K562 (cell line): ENCODE data around the gene CDH19. TPM values are rescaled to one million over a fixed set of nuclear protein-coding genes. Genes with fewer than 3 reads are reported as not detected.

Experiments
- ATAC-seq: fragments of 200-7000 bp; cut with Tn5 transposase; 3 replicates; pipeline ENCODE4 v1.9.1; 2020; ENCODE audit warnings: moderate library complexity
- BruUV-seq: library from RNA; stranded (reverse); fragments of 400-500 nt; replicated peaks from 2 replicates; lab custom pipeline; 2021; lab: Mats Ljungman, UMichigan
- CTCF ChIA-PET: fragments of 300-600 bp; formaldehyde crosslinking; extraction: SDS; loops from one replicate; lab custom pipeline; 2021; ENCODE audit warnings: low intra/inter-chr PET ratio; lab: Yijun Ruan, JAX
- POLR2A ChIA-PET: fragments of 300-600, 350-650 bp; sonication (Branson Sonifier 250); formaldehyde crosslinking; extraction: SDS; loops from one replicate; lab custom pipeline; 2021; ENCODE audit warnings: antibody characterized with exemption, inconsistent platforms; lab: Yijun Ruan, JAX
- DNase-seq, 4 experiments: peaks; one replicate each; pipeline versions ENCODE4 v3.0.0 to v3.0.0-alpha.2; 2011 to 2018; ENCODE audit warnings: low spot score in 3 of 4, mixed read lengths in 3 of 4; ENCODE audit errors: extremely low read depth in 1 of 4
- FAIRE-seq: peaks from 2 replicates; lab custom pipeline; 2011; peaks lifted over from hg19 to GRCh38; lab: Jason Lieb, UNC
- H2AFZ ChIP-seq: 2 replicates; pipeline ENCODE4 v1.6.0; 2011; ENCODE audit warnings: low read depth, low read length, control low read depth, inconsistent platforms
- H3K27ac ChIP-seq: fragments of 200-600 bp; 3 replicates; pipeline ENCODE4 v1.8.0; 2011; ENCODE audit warnings: low read depth, mild to moderate bottlenecking, control low read depth, inconsistent platforms, low read length, moderate library complexity, mixed read lengths; ENCODE audit errors: extremely low read depth
- H3K27me3 ChIP-seq, 2 experiments: fragments of 300-600 bp in 1 of 2; 2 replicates in 1 of 2; 3 replicates in 1 of 2; pipeline versions ENCODE4 v1.6.0 to v1.8.0; 2011; ENCODE audit warnings: inconsistent platforms in 2 of 2, low read length in 2 of 2, mild to moderate bottlenecking in 1 of 2, mixed read lengths in 1 of 2, moderate library complexity in 1 of 2; ENCODE audit not compliant: control insufficient read depth in 2 of 2, insufficient read depth in 2 of 2
- H3K36me3 ChIP-seq: fragments of 300-600 bp; 3 replicates; pipeline ENCODE4 v1.8.0; 2011; ENCODE audit warnings: mild to moderate bottlenecking, low read length, inconsistent platforms; ENCODE audit not compliant: control insufficient read depth, insufficient read depth
- H3K4me1 ChIP-seq, 2 experiments: fragments of 200-600 bp in 1 of 2; replicated peaks in 1 of 2; 2 replicates in 1 of 2; 3 replicates in 1 of 2; pipeline versions ENCODE4 v1.5.1 to v1.8.0; 2011; ENCODE audit warnings: inconsistent platforms in 2 of 2, low read length in 2 of 2, mild to moderate bottlenecking in 1 of 2, mixed read lengths in 1 of 2, moderate library complexity in 1 of 2; ENCODE audit not compliant: control insufficient read depth in 2 of 2, insufficient read depth in 2 of 2
- H3K4me2 ChIP-seq: 2 replicates; pipeline ENCODE4 v1.6.1; 2011; ENCODE audit warnings: low read length, control low read depth, inconsistent platforms, mixed read lengths; ENCODE audit not compliant: insufficient read depth
- H3K4me3 ChIP-seq: fragments of 200-600 bp; sonication (generic), shearing (Covaris generic); 2 replicates; pipeline ENCODE4 v1.5.1; 2016; ENCODE audit warnings: control low read depth, inconsistent platforms
- H3K79me2 ChIP-seq: fragments of 200-600 bp; 3 replicates; pipeline ENCODE4 v1.8.0; 2011; ENCODE audit warnings: low read length, inconsistent platforms; ENCODE audit not compliant: control insufficient read depth, insufficient read depth
- H3K9ac ChIP-seq, 2 experiments: 2 replicates each; pipeline versions ENCODE4 v1.6.0 to v1.6.1; 2011; ENCODE audit warnings: low read depth in 2 of 2, low read length in 2 of 2, control low read depth in 1 of 2, inconsistent platforms in 1 of 2, mild to moderate bottlenecking in 1 of 2, mixed read lengths in 1 of 2; ENCODE audit not compliant: insufficient read depth in 1 of 2
- H3K9me1 ChIP-seq: one replicate; pipeline ENCODE4 v1.6.0; 2011; ENCODE audit warnings: inconsistent platforms, mild to moderate bottlenecking, low read length, moderate library complexity; ENCODE audit not compliant: control insufficient read depth, insufficient read depth
- H3K9me3 ChIP-seq: replicated peaks from 2 replicates; pipeline ENCODE4 v1.5.1; 2011; ENCODE audit warnings: low read depth, low read length, inconsistent platforms; ENCODE audit not compliant: control insufficient read depth, insufficient read depth
- H4K20me1 ChIP-seq: replicated peaks from 2 replicates; pipeline ENCODE4 v1.6.1; 2011; ENCODE audit warnings: low read length, inconsistent platforms, mixed read lengths; ENCODE audit not compliant: control insufficient read depth, insufficient read depth
- ARID2 ChIP-seq: fragments of 450-650 bp; IDR thresholded peaks from 2 replicates; pipeline ENCODE4 v1.6.1; 2017; ENCODE audit warnings: antibody characterized with exemption, mild to moderate bottlenecking
- CHD2 ChIP-seq: IDR thresholded peaks from 2 replicates; pipeline ENCODE4 v1.6.1; 2011; ENCODE audit warnings: low read depth, low read length
- CTCFL ChIP-seq: IDR thresholded peaks from 2 replicates; pipeline ENCODE4 v1.6.1; 2011; ENCODE audit warnings: borderline replicate concordance, low read depth, mild to moderate bottlenecking, moderate library complexity, low read length; ENCODE audit not compliant: insufficient read depth, poor library complexity, severe bottlenecking
- E2F8 ChIP-seq: fragments of 450-650 bp; IDR thresholded peaks from 2 replicates; pipeline ENCODE4 v1.7.1; 2018; ENCODE audit warnings: mild to moderate bottlenecking, low read depth; ENCODE audit not compliant: partially characterized antibody
- MCM7 ChIP-seq, 2 experiments: fragments of 450-650 bp; IDR thresholded peaks; 2 replicates each; pipeline ENCODE4 v1.6.1; 2016 to 2018
- MEIS2 ChIP-seq: fragments of 450-650 bp; IDR thresholded peaks from 2 replicates; pipeline ENCODE4 v1.6.1; 2014; ENCODE audit warnings: mild to moderate bottlenecking; ENCODE audit not compliant: partially characterized antibody
- YY1 ChIP-seq, 3 experiments: IDR thresholded peaks; 2 replicates each; pipeline ENCODE4 v1.6.1; 2011; ENCODE audit warnings: low read length in 2 of 3, mild to moderate bottlenecking in 2 of 3, moderate library complexity in 2 of 3, borderline replicate concordance in 1 of 3, control low read depth in 1 of 3, low read depth in 1 of 3; ENCODE audit not compliant: insufficient read depth in 3 of 3, insufficient replicate concordance in 2 of 3, control insufficient read depth in 1 of 3, insufficient read length in 1 of 3; ENCODE audit errors: extremely low read depth in 1 of 3
- ZFP30 ChIP-seq: fragments of 250-450 bp; sonication (Bioruptor Pico); IDR thresholded peaks from 2 replicates; pipeline ENCODE4 v1.8.0; 2022; ENCODE audit warnings: moderate library complexity, mild to moderate bottlenecking, inconsistent platforms, borderline replicate concordance
- ZNF175 ChIP-seq: fragments of 200-800 bp; sonication (Bioruptor generic); IDR thresholded peaks from 2 replicates; pipeline ENCODE4 v1.6.1; 2016; ENCODE audit warnings: low read depth, mild to moderate bottlenecking, missing genetic modification characterization, missing compliant biosample characterization
- ZNF224 ChIP-seq: sonication (generic); formaldehyde crosslinking; IDR thresholded peaks from 2 replicates; pipeline ENCODE4 v1.8.0; 2022; ENCODE audit warnings: mild to moderate bottlenecking, missing genetic modification reagents
- ZNF551 ChIP-seq: fragments of 250-450 bp; sonication (Bioruptor Pico); IDR thresholded peaks from 2 replicates; pipeline ENCODE4 v1.5.0; 2021; ENCODE audit warnings: mild to moderate bottlenecking, moderate library complexity
- WGBS: fragments of 100-300 bp; shearing (Covaris generic); methylation state at CpG from one replicate; pipeline ENCODE4 v1.1.6; 2016; ENCODE audit warnings: low coverage, mixed read lengths; ENCODE audit not compliant: insufficient coverage; ENCODE audit errors: missing lambda C conversion rate; 5-methylcytosine and 5-hydroxymethylcytosine counted together
- in situ Hi-C: fragments of 300-500 bp; cut with MboI; formaldehyde crosslinking; loops from 4 replicates; pipeline ENCODE4 v1.15.0; 2018; ENCODE audit warnings: inconsistent platforms, mixed read lengths
- intact Hi-C: fragments of 100-400 bp; cut with micrococcal nuclease; formaldehyde crosslinking; loops from 2 replicates; pipeline ENCODE4 v1.14.2; 2022
- polyA plus RNA-seq, 8 experiments: library from polyadenylated mRNA; depleted of rRNA in 4 of 8; stranded (reverse) in 5 of 8; unstranded in 3 of 8; fragments of >200 nt; fragmentation: Nextera tagmentation in 2 of 8; fragmentation: Illumina TruSeq in 1 of 8; extraction: Ambion mirVana in 2 of 8; extraction: Trizol in 1 of 8; gene quantifications; 2 replicates each; pipeline versions ENCODE4 v1.2.1 to v1.2.3, GENCODE V29; 2011 to 2014; ENCODE audit warnings: inconsistent platforms in 1 of 8, missing spikeins in 1 of 8
- total RNA-seq, 7 experiments: library from RNA; depleted of rRNA in 6 of 7; stranded (reverse); fragments of >200 nt in 6 of 7; fragmentation: Illumina TruSeq in 2 of 7; extraction: Trizol in 2 of 7; gene quantifications; 2 replicates each; pipeline versions ENCODE4 v1.2.1 to v1.2.3, GENCODE V29; 2011 to 2021; ENCODE audit warnings: low replicate concordance in 1 of 7
- TF ChIP-seq, protein P1 (sequence below), 2 experiments: fragments of 450-650 bp; IDR thresholded peaks; 2 replicates each; pipeline ENCODE4 v1.6.1; 2018; ENCODE audit warnings: mild to moderate bottlenecking in 2 of 2, low read depth in 1 of 2; ENCODE audit not compliant: partially characterized antibody in 2 of 2

CDH19 gene
- total and polyA plus RNA-seq, 9 of the 15 experiments (the other 6 are each of a cell fraction or from before 2014, with no cell fraction given), result not detected

GRCh38 chr18:66506178-66506577, 97.7 kb downstream of the CDH19 start:
- FAIRE-seq, result no peak
- in situ Hi-C loops (no loop called here), intact Hi-C loops (no loop called here)
- no peaks in the 10 kb centered on the region for H3K79me2 ChIP-seq
- no peak overlapping the region for H3K27ac ChIP-seq
- no peak overlapping the region for H2AFZ ChIP-seq
- H3K4me3 ChIP-seq, result no peak overlapping the region
- no peaks in the 10 kb centered on the region for H3K9me1 ChIP-seq
- no peaks in the 10 kb centered on the region for H3K4me1 ChIP-seq
- no TSS peak for BruUV-seq
- no peaks in the 10 kb centered on the region for H3K36me3 ChIP-seq
- H3K9ac ChIP-seq, result no peak overlapping the region
- no peak for ATAC-seq
- 7% methylated on average over 1 of the region's 1 CpG for WGBS
- no peak overlapping the region for H3K4me2 ChIP-seq
- ChIA-PET CTCF (no interaction called here), POLR2A (no interaction called here)
- no peaks in the 10 kb centered on the region for H3K9me3 ChIP-seq
- no peaks in the 10 kb centered on the region for H4K20me1 ChIP-seq
- H3K27me3 ChIP-seq, result no peaks in the 10 kb centered on the region
- no peak for DNase-seq
- no peak for TF ChIP-seq ZNF175 (CRISPR knock-in tag)
- TF ChIP-seq MEIS2, result no peak
- no peak for TF ChIP-seq ZNF224 (CRISPR knock-in tag)
- TF ChIP-seq, protein P1, sequence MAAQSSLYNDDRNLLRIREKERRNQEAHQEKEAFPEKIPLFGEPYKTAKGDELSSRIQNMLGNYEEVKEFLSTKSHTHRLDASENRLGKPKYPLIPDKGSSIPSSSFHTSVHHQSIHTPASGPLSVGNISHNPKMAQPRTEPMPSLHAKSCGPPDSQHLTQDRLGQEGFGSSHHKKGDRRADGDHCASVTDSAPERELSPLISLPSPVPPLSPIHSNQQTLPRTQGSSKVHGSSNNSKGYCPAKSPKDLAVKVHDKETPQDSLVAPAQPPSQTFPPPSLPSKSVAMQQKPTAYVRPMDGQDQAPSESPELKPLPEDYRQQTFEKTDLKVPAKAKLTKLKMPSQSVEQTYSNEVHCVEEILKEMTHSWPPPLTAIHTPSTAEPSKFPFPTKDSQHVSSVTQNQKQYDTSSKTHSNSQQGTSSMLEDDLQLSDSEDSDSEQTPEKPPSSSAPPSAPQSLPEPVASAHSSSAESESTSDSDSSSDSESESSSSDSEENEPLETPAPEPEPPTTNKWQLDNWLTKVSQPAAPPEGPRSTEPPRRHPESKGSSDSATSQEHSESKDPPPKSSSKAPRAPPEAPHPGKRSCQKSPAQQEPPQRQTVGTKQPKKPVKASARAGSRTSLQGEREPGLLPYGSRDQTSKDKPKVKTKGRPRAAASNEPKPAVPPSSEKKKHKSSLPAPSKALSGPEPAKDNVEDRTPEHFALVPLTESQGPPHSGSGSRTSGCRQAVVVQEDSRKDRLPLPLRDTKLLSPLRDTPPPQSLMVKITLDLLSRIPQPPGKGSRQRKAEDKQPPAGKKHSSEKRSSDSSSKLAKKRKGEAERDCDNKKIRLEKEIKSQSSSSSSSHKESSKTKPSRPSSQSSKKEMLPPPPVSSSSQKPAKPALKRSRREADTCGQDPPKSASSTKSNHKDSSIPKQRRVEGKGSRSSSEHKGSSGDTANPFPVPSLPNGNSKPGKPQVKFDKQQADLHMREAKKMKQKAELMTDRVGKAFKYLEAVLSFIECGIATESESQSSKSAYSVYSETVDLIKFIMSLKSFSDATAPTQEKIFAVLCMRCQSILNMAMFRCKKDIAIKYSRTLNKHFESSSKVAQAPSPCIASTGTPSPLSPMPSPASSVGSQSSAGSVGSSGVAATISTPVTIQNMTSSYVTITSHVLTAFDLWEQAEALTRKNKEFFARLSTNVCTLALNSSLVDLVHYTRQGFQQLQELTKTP (IDR thresholded peaks at IDR 0.05; ENCODE audit: low read depth in 1 of 2, partially characterized antibody in 2 of 2), result no peak
- no peak for TF ChIP-seq CTCFL
- no peak for TF ChIP-seq MCM7 (IDR thresholded peaks at IDR 0.05)
- TF ChIP-seq ZNF551 (CRISPR knock-in tag), result no peak
- TF ChIP-seq YY1 (IDR thresholded peaks at IDR 0.05; ENCODE audit: borderline replicate concordance in 1 of 3, control insufficient read depth in 1 of 3, extremely low read depth in 1 of 3, insufficient read depth in 3 of 3, insufficient read length in 1 of 3, insufficient replicate concordance in 2 of 3, low read depth in 1 of 3, low read length in 2 of 3), result no peak
- TF ChIP-seq E2F8, result no peak
- TF ChIP-seq ZFP30 (CRISPR knock-in tag), result no peak
- no peak for TF ChIP-seq CHD2
- TF ChIP-seq ARID2, result no peak
